ENCODE results near the gene ZIM2. TPM values are rescaled to one million over a fixed set of nuclear protein-coding genes. Genes with fewer than 3 reads are reported as not detected.

The ZIM2 gene
- total and polyA plus RNA-seq, 2 of the 4 experiments (the other 2 are of a cell fraction) = not detected

- H3K4ac ChIP-seq (ENCODE audit: low read depth, low read length) = no peak overlapping the region
- no peak overlapping the region for H3K14ac ChIP-seq (replicated peaks; ENCODE audit: low read depth, low read length)
- no peak overlapping the region for H3K18ac ChIP-seq (ENCODE audit: low read depth, low read length)
- TF ChIP-seq BHLHE40 (IDR thresholded peaks at IDR 0.05; ENCODE audit: low read depth, low read length) (no peak), FOS (IDR thresholded peaks at IDR 0.05; ENCODE audit: low read depth, low read length) (no peak), MAFK (IDR thresholded peaks at IDR 0.05; ENCODE audit: low read depth, low read length) (no peak), CEBPB (IDR thresholded peaks at IDR 0.05; ENCODE audit: low read depth, low read length) (no peak), RFX5 (IDR thresholded peaks at IDR 0.05; ENCODE audit: low read depth, low read length) (no peak), CHD1 (IDR thresholded peaks at IDR 0.05; ENCODE audit: low read depth, low read length) (no peak), SMC3 (IDR thresholded peaks at IDR 0.05; ENCODE audit: low read depth, low read length) (no peak), MAZ (IDR thresholded peaks at IDR 0.05; ENCODE audit: borderline replicate concordance, low read depth, low read length) (no peak), RAD21 (IDR thresholded peaks at IDR 0.05; ENCODE audit: low read length) (no peak), USF2 (IDR thresholded peaks at IDR 0.05; ENCODE audit: low read depth, low read length) (no peak), POLR2A (IDR thresholded peaks at IDR 0.05; ENCODE audit: low read depth, low read length) (no peak), NFE2L2 (IDR thresholded peaks at IDR 0.05; ENCODE audit: low read depth, low read length) (no peak), MXI1 (IDR thresholded peaks at IDR 0.05; ENCODE audit: borderline replicate concordance, low read depth, low read length) (no peak), CTCF (conservative IDR thresholded peaks at IDR 0.05; ENCODE audit: low read depth, low read length) (no peak), ELK1 (IDR thresholded peaks at IDR 0.05; ENCODE audit: borderline replicate concordance, low read depth, low read length) (no peak)
- H3K4me2 ChIP-seq (ENCODE audit: low read depth, low read length) = no peak overlapping the region
- H2AFZ ChIP-seq (replicated peaks; ENCODE audit: low read length, poor library complexity) = no peak overlapping the region
- H2BK15ac ChIP-seq (ENCODE audit: low read depth, low read length) = no peak overlapping the region
- no peaks in the 10 kb centered on the region for H3K4me1 ChIP-seq (ENCODE audit: control insufficient read depth, insufficient read depth, low read length)
- H3K79me1 ChIP-seq (ENCODE audit: low read depth in 1 of 2, low read length in 2 of 2) = no peaks in the 10 kb centered on the region
- POLR2A ChIA-PET (ENCODE audit: unreplicated experiment) = no interaction called here
- no peak overlapping the region for H2BK20ac ChIP-seq (ENCODE audit: low read depth, low read length)
- no peaks in the 10 kb centered on the region for H3K9me1 ChIP-seq (ENCODE audit: insufficient read depth, low read length)
- H3K4me3 ChIP-seq (ENCODE audit: insufficient read depth, low read depth, low read length) = no peak overlapping the region
- DNase-seq (no peak), ATAC-seq (ENCODE audit: low read depth) (no peak)
- CTCF ChIA-PET = no interaction called here
- no peaks in the 10 kb centered on the region for H3K27me3 ChIP-seq (ENCODE audit: control insufficient read depth, insufficient read depth, low read length)
- peaks cover 26% of the 10 kb centered on the region for H3K9me3 ChIP-seq (ENCODE audit: control insufficient read depth, insufficient read depth, low read length)
- H4K20me1 ChIP-seq (ENCODE audit: insufficient read depth, low read length) = no peaks in the 10 kb centered on the region
- BruUV-seq (replicated peaks) = no TSS peak
- H3K27ac ChIP-seq (ENCODE audit: insufficient read depth, low read length) = no peak overlapping the region
- H4K5ac ChIP-seq (ENCODE audit: low read depth, low read length) = no peak overlapping the region
- intact Hi-C loops (cut with micrococcal nuclease) = loop anchor here (10.0 kb wide), 1 partner anchor 367 kb away; no protein-coding TSS in a partner anchor
- no CpG with 5 or more reads among the region's 4 CpGs for WGBS, 2 experiments (ENCODE audit: extremely low coverage in 2 of 2, insufficient read length in 1 of 2)
- H3K36me3 ChIP-seq (ENCODE audit: control insufficient read depth, insufficient read depth, low read length) = no peaks in the 10 kb centered on the region
- no peak overlapping the region for H4K91ac ChIP-seq (ENCODE audit: insufficient read depth, low read depth, low read length)
- in situ Hi-C loops (cut with MboI; ENCODE audit: low sequenced_read_pairs) = no loop called here
- H3K23ac ChIP-seq (ENCODE audit: low read depth, low read length) = no peak overlapping the region
- dilution Hi-C loops (cut with HindIII; ENCODE audit: low sequenced_read_pairs, unreplicated experiment) = no loop called here
- H3K56ac ChIP-seq (ENCODE audit: extremely low read depth, insufficient read depth, low read length) = no peak overlapping the region
- no peak overlapping the region for H2BK5ac ChIP-seq (ENCODE audit: low read depth, low read length, poor library complexity, severe bottlenecking)
- no peak overlapping the region for H2AK5ac ChIP-seq (ENCODE audit: low read depth, low read length)
- no peak overlapping the region for H2AK9ac ChIP-seq (replicated peaks; ENCODE audit: low read depth, low read length, poor library complexity)
- no peak overlapping the region for H4K8ac ChIP-seq (ENCODE audit: low read depth in 2 of 2, low read length in 2 of 2)
- H3K9ac ChIP-seq (ENCODE audit: low read depth, low read length) = no peak overlapping the region
- no peak overlapping the region for H2BK120ac ChIP-seq (ENCODE audit: low read depth, low read length)
These were observed 112.8 kb downstream of the ZIM2 start for GRCh38 chr19:56727677-56728076.

All from IMR-90 (cell line).